GM20000 (cell line): ENCODE data around the gene KAT8.

ENCODE experiments used
- DNase-seq: peaks from one replicate; pipeline ENCODE4 v3.0.0; 2012; ENCODE audit warnings: low spot score
- CTCF ChIP-seq: IDR thresholded peaks from 2 replicates; pipeline ENCODE4 v1.5.1; 2012; ENCODE audit warnings: mild to moderate bottlenecking, control low read depth; ENCODE audit errors: extremely low read depth, missing control alignments

KAT8 gene

GRCh38 chr16:31084584-31085302 is 32.7 kb upstream of the KAT8 start:
- no peak for TF ChIP-seq CTCF
- DNase-seq: no peak

GRCh38 chr16:31085411-31085810 is 32.1 kb upstream of the KAT8 start:
- DNase-seq: no peak
- no peak for TF ChIP-seq CTCF

- no peak for DNase-seq
- TF ChIP-seq CTCF: no peak
These were observed 31.4 kb upstream of the KAT8 start for GRCh38 chr16:31085873-31086628.

GRCh38 chr16:31086629-31086906 is 30.9 kb upstream of the KAT8 start:
- TF ChIP-seq CTCF: no peak
- DNase-seq: no peak

- no peak for DNase-seq
- TF ChIP-seq CTCF: no peak
These were observed 30.0 kb upstream of the KAT8 start for GRCh38 chr16:31087481-31087880.

GRCh38 chr16:31087971-31088370 is 29.5 kb upstream of the KAT8 start:
- no peak for TF ChIP-seq CTCF
- no peak for DNase-seq

GRCh38 chr16:31088459-31089183 is 28.8 kb upstream of the KAT8 start, which contains the start of gene PRSS53:
TSS of gene PRSS53 (minus strand) at chr16:31088943. CDS start at chr16:31088809, 134 bp downstream.
- no peak for TF ChIP-seq CTCF
- DNase-seq: no peak
